Measurements from ENCODE around the gene ADH5.
"Not testable (repeated sequence)": the region's sequence is repeated elsewhere in the genome, so short reads cannot be mapped to it uniquely, and the experiment has no call there.

Gene ADH5

GRCh38 chr4:99088023-99088449, 552 bp downstream of the ADH5 start:
- POLR2A ChIA-PET = interaction anchor here (1.0 to 2.1 kb wide), 4 partner anchors 10 to 159 kb away, joined by 3 to 6 read pairs (median 3); partner anchors contain the start of gene EIF4E
- TF ChIP-seq ELF4 (IDR thresholded peaks at IDR 0.05) = no peak
- TF ChIP-seq NFRKB (IDR thresholded peaks at IDR 0.05) = no peak
- no peak for TF ChIP-seq SUZ12 (IDR thresholded peaks at IDR 0.05)
- no peak for TF ChIP-seq ARNT (IDR thresholded peaks at IDR 0.05)
- no peak for TF ChIP-seq LEF1 (IDR thresholded peaks at IDR 0.05; ENCODE audit: borderline replicate concordance)
- TF ChIP-seq FOXA1 (IDR thresholded peaks at IDR 0.05) = no peak

GRCh38 chr4:99084595-99084994, 4.0 kb downstream of the ADH5 start:
- ChIA-PET CTCF (no interaction called here), POLR2A (no interaction called here)
- no peak for TF ChIP-seq ARNT (IDR thresholded peaks at IDR 0.05)
- DNase-seq (ENCODE audit: extremely low spot score) = no peak

More at GRCh38 chr4:99088023-99088449, 552 bp downstream of the ADH5 start:
- CTCF ChIA-PET = no interaction called here
- DNase-seq (ENCODE audit: extremely low spot score) = peak; percentile 31

GRCh38 chr4:99082192-99082591, 6.4 kb downstream of the ADH5 start:
- ChIA-PET POLR2A (no interaction called here), CTCF (no interaction called here)
- TF ChIP-seq FOXA1 (IDR thresholded peaks at IDR 0.05) = no peak
- TF ChIP-seq CTBP1 (IDR thresholded peaks at IDR 0.05; ENCODE audit: borderline replicate concordance) = no peak
- DNase-seq (ENCODE audit: extremely low spot score) = no peak

GRCh38 chr4:99080869-99081268, 7.7 kb downstream of the ADH5 start:
- DNase-seq (ENCODE audit: extremely low spot score); POLR2A ChIA-PET: not testable (repeated sequence)
- CTCF ChIA-PET = interaction anchor here (0.6 kb wide), 1 partner anchor 384 kb away, joined by 4 read pairs; no protein-coding TSS in a partner anchor

- CTCF ChIA-PET = no interaction called here
- no peak for TF ChIP-seq NFRKB (IDR thresholded peaks at IDR 0.05)
- TF ChIP-seq SP1 (IDR thresholded peaks at IDR 0.05) = no peak
- no peak for TF ChIP-seq FOXA1 (IDR thresholded peaks at IDR 0.05)
- no peak for TF ChIP-seq BHLHE40 (IDR thresholded peaks at IDR 0.05; ENCODE audit: borderline replicate concordance)
- TF ChIP-seq CTBP1 (IDR thresholded peaks at IDR 0.05; ENCODE audit: borderline replicate concordance) = no peak
- TF ChIP-seq ARNT (IDR thresholded peaks at IDR 0.05) = no peak
- TF ChIP-seq HDGF (IDR thresholded peaks at IDR 0.05; ENCODE audit: borderline replicate concordance) = no peak
- TF ChIP-seq ELF4 (IDR thresholded peaks at IDR 0.05) = no peak
- no peak for DNase-seq (ENCODE audit: extremely low spot score)
- POLR2A ChIA-PET = no interaction called here
Measured at GRCh38 chr4:99079625-99080295, 8.8 kb downstream of the ADH5 start.

- no peak for DNase-seq (ENCODE audit: extremely low spot score)
- no peak for TF ChIP-seq SP1 (IDR thresholded peaks at IDR 0.05)
- no peak for TF ChIP-seq SUZ12 (IDR thresholded peaks at IDR 0.05)
- no peak for TF ChIP-seq NFRKB (IDR thresholded peaks at IDR 0.05)
- no peak for TF ChIP-seq FOXM1 (IDR thresholded peaks at IDR 0.05; ENCODE audit: borderline replicate concordance)
- no peak for TF ChIP-seq FOXK2 (IDR thresholded peaks at IDR 0.05)
- TF ChIP-seq ZNF384 (IDR thresholded peaks at IDR 0.05) = no peak
- TF ChIP-seq L3MBTL2 (conservative IDR thresholded peaks at IDR 0.05) = no peak
- TF ChIP-seq FOXA1 (IDR thresholded peaks at IDR 0.05) = no peak
- no peak for TF ChIP-seq LEF1 (IDR thresholded peaks at IDR 0.05; ENCODE audit: borderline replicate concordance)
- no peak for TF ChIP-seq ELF4 (IDR thresholded peaks at IDR 0.05)
- no peak for TF ChIP-seq TARDBP (IDR thresholded peaks at IDR 0.05)
- no peak for TF ChIP-seq HDGF (IDR thresholded peaks at IDR 0.05; ENCODE audit: borderline replicate concordance)
- TF ChIP-seq PKNOX1 (IDR thresholded peaks at IDR 0.05) = no peak
- no peak for TF ChIP-seq BHLHE40 (IDR thresholded peaks at IDR 0.05; ENCODE audit: borderline replicate concordance)
- TF ChIP-seq CTBP1 (IDR thresholded peaks at IDR 0.05; ENCODE audit: borderline replicate concordance) = no peak
- ChIA-PET CTCF (no interaction called here), POLR2A (no interaction called here)
Measured at GRCh38 chr4:99078931-99079624, 9.5 kb downstream of the ADH5 start.

- DNase-seq (ENCODE audit: extremely low spot score) = no peak
- TF ChIP-seq HDGF (IDR thresholded peaks at IDR 0.05; ENCODE audit: borderline replicate concordance) = no peak
- no peak for TF ChIP-seq LEF1 (IDR thresholded peaks at IDR 0.05; ENCODE audit: borderline replicate concordance)
- TF ChIP-seq PKNOX1 (IDR thresholded peaks at IDR 0.05) = no peak
- no peak for TF ChIP-seq FOXA1 (IDR thresholded peaks at IDR 0.05)
- no peak for TF ChIP-seq ARNT (IDR thresholded peaks at IDR 0.05)
- no peak for TF ChIP-seq SP1 (IDR thresholded peaks at IDR 0.05)
- TF ChIP-seq ELF4 (IDR thresholded peaks at IDR 0.05) = no peak
- TF ChIP-seq CTBP1 (IDR thresholded peaks at IDR 0.05; ENCODE audit: borderline replicate concordance) = no peak
- TF ChIP-seq SUZ12 (IDR thresholded peaks at IDR 0.05) = no peak
- no peak for TF ChIP-seq TARDBP (IDR thresholded peaks at IDR 0.05)
- TF ChIP-seq NFRKB (IDR thresholded peaks at IDR 0.05) = no peak
- no peak for TF ChIP-seq BHLHE40 (IDR thresholded peaks at IDR 0.05; ENCODE audit: borderline replicate concordance)
- no peak for TF ChIP-seq FOXM1 (IDR thresholded peaks at IDR 0.05; ENCODE audit: borderline replicate concordance)
- TF ChIP-seq L3MBTL2 (conservative IDR thresholded peaks at IDR 0.05) = no peak
- no peak for TF ChIP-seq FOXK2 (IDR thresholded peaks at IDR 0.05)
- no peak for TF ChIP-seq ZNF384 (IDR thresholded peaks at IDR 0.05)
- ChIA-PET CTCF (no interaction called here), POLR2A (interaction anchor here (1.0 kb wide), 1 partner anchor 10 kb away, joined by 3 read pairs; the partner anchor contains the start of gene ADH5)
Measured at GRCh38 chr4:99078336-99078735, 10.3 kb downstream of the ADH5 start.
